NCI-H1417 treated with DMSO at 0.1 percent for 48 hours (cell line): ENCODE results near the gene SLCO6A1.
"Not testable (repeated sequence)": the region's sequence is repeated elsewhere in the genome, so short reads cannot be mapped to it uniquely, and the experiment has no call there.

ENCODE experiments used
- DNase-seq: peaks from one replicate; lab custom pipeline; 2025; lab: John Stamatoyannopoulos, UW

The SLCO6A1 gene

GRCh38 chr5:102498271-102499034 is at the start of gene SLCO6A1:
SLCO6A1 (minus strand) TSS chr5:102499001; CDS start chr5:102498844, 157 bp downstream.
- no peak for DNase-seq

GRCh38 chr5:102547141-102548035 is 48.6 kb upstream of the SLCO6A1 start:
- DNase-seq, result no peak

GRCh38 chr5:102545175-102545574 is 46.4 kb upstream of the SLCO6A1 start:
- no peak for DNase-seq

GRCh38 chr5:102542057-102542456 is 43.3 kb upstream of the SLCO6A1 start:
- DNase-seq, result no peak

DNA sequence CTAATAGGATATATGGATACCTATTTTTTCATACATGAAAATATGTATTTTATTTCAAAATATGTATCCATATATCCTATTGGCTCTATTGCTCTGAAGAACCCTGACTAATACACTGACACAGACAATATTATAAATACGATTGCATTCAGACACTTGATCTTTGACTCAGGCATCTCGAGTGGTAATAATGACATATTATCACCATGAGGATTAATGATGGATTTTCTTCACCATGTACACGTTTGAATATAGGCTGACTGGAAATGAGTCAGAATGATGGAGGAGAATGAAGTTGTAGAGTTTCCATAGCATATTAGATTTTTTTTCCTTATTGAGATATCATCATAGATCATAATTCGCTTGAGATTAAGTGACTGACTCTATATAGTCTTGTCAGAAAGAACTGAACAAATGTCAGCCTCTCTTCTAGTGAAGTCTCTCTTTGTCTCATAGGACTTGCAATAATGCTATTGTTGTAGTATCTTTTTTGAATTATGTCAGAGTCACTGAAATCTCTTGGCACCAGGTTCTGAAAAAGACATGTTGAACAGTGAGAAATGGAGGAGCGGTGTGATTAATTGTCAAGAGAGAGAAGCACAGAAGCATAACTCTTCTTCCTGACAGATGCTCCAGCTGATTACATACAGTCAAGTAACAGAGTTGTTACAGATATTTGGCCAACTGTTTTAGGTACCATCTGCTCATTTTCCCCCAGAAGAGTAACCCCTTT is 41.4 kb upstream of the SLCO6A1 start:
- no peak for DNase-seq

DNA sequence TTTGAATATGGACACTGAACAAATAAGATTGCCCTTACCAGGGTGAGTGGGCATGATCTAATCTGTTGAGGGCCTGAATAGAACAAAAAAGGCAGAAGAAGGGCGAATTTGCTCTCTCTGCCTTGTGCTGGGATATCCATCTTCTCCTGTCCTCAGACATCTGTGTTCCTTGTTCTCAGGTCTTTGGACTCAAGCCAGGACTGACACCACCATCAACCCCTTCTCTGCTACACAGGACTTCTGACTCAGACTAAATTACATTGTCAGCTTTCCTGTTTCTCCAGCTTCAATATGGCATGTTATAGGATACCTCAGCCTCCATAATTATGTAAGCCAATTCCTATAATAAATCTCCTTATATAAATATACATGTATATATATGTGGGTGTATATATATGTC is 40.8 kb upstream of the SLCO6A1 start:
- DNase-seq, result no peak

- DNase-seq, result no peak
Observed at GRCh38 chr5:102537011-102537410, 38.2 kb upstream of the SLCO6A1 start.

DNA sequence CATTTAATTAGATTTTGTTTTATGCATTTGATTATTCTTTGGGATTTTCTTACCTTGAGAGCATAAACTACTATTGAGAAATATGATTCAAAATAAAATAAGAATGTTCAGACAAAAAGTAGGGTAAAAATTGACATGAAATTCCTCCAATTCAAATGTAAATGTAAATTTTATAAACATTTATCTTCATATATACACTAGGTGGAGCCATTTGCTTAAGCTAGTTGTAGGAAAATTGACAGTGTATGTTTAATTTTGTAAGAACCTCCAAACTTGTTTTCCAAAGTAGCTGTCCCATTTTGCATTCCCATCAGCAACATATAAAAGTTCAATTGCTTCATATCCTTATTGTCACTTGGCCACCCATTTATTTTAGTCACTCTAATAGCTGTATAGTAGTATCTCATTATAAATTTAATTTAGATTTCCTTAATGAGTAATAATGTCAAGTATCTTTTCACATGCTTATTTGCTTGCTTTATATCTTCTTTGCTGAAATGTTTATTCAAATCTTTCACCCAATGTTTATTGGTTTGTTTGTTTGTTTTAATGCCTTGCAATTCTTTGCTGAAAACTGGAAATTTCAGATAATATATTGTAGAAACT is 37.6 kb upstream of the SLCO6A1 start:
- DNase-seq, result no peak

- no peak for DNase-seq
Observed at GRCh38 chr5:102532123-102532522, 33.3 kb upstream of the SLCO6A1 start.

GRCh38 chr5:102531506-102531905 is 32.7 kb upstream of the SLCO6A1 start:
- DNase-seq, result no peak

- DNase-seq, result no peak
Observed at GRCh38 chr5:102529447-102529846, 30.6 kb upstream of the SLCO6A1 start.

GRCh38 chr5:102529031-102529430 is 30.2 kb upstream of the SLCO6A1 start:
- no peak for DNase-seq

DNA sequence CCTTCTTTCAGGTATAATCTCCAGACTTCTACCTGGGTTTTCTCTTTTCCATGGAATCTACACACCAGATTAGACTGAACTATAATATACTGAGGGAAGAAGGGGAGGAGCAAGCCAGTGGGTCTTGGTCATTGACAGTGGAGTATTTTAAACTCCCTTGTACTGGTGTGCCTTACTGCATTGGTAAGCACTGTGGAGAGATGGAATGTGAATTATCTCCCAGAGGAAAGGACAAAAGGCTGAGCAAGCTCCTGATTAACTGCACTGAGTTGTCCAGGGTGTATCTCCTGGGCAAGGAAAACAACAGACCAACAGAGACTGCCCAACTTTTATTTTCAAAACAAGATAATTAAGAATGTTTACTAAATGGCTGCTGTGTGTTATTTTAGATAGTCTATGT is 29.8 kb upstream of the SLCO6A1 start:
- no peak for DNase-seq

DNA sequence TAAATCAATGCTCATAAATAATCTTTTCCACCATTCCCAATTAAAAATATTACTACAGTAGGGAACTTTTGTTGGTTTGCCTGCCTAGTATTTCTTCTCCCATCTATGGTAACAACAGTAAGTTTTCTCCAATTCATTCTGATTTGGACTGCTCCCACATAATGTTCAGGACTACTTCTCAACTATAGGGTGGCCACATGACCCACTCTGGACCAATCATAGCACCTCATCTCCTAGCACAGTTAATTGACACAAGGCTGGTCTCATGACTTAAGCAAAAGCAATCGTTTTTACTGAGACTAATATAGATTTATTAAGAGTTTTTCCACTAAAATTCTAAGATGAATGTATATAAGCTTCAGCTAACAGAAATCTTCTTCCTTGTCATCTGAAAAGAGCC is 28.7 kb upstream of the SLCO6A1 start:
- DNase-seq, result no peak

DNA sequence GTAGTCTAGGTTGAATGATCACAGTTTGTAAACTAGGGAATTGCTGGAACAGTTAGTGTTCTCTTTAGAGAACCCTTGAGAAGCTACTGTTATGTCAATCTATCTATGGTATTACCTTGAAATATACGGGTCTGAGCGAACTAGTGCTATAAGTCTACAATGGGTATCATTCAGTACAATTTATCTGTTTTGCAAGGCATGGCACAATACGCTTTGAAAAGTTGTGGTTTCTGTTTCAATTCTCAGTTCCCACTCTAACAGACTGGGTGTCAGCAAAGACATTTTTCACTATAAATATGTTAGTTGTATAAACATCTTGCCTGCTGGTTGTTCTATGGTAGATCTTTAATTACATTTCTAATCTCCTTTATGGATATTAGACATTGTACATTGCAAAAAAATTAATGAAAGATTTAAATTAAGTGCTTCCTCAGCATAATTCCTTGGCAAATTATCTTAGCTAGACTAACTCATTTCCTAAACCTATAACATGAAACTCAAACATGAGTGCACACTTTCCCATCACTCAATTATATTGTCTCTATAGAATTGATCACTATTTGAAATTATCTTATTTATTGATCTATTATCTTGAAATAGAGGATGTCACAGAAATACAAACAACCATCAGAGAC is 24.9 kb upstream of the SLCO6A1 start:
- no peak for DNase-seq

DNA sequence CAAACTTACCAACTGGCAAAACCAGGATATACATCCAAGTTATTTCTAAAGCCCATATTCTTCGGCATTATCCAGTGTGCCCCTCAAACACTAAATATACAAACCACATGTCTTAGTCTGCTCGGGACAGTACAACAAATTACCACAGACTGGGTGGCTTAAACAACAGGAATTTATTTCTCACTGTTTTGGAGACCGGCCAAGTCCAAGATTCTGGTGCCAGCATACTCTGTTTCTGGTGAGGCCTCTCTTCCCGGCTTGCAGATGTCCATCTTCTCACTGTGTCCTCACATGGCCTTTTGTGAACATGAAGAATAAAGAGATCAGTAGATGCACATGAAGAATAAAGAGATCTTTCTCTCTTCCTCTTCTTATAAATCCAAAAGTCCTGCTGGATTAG is 12.9 kb upstream of the SLCO6A1 start:
- no peak for DNase-seq

- not testable (repeated sequence) for DNase-seq
Observed at GRCh38 chr5:102491261-102491914, 7.4 kb downstream of the SLCO6A1 start.

GRCh38 chr5:102483736-102484135 is 15.1 kb downstream of the SLCO6A1 start:
- DNase-seq, result no peak

DNA sequence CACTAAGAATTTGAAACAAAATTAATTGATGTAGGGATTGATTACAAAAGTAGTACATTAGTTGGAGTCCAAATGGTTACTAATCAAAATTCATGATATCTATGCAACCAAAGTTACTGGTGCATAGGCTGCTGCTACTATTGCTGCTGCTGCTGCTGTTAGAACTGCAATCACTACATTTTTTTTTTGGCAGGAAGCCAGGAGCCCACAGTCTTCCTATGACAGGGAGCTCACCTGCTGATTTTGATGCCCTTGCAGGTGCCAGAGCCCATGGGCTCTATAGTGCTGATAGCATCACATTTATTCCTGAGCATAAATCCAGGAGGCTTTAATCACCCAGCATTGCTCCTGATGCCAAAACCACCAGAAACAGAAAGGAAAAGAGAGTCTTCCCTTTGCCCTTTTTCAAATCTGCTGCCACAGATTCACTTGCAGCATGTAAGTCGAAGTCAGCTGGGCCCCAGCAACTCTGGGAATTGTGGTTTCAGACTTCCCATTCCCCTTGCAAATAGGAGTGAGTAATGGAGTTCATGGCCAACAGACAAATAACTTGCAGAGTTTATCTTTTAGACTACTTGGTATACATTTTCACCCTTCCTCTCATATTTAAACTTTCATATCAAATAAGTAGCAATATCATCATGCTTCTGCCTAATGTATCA is 17.6 kb downstream of the SLCO6A1 start:
- peak; percentile 49 for DNase-seq

DNA sequence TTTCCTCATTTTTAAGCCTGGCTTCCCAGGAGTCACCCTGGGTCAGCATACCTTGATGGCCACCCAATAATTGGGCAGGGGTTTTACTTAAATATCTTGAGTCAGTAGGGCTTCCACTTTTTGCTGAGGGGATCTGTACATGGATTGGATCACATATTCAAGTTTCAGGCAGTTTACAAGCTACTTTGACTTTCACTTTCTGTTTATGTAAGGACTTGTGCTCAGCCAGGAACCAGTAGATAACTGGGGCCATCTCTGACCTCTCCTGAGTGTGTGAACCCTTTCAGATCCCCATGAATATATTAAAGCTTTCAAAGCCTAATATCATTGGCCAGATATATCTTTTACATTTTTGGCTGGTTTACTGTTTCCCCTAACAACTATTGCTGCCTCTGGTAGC is 45.1 kb downstream of the SLCO6A1 start:
- no peak for DNase-seq
